ACC112 (cell line): ENCODE measurements around the gene MTRF1L.

Source experiments
- H2AFZ ChIP-seq: fragments of 200-600 bp; sonication (generic); one replicate; pipeline ENCODE4 v1.6.0; 2017; ENCODE audit warnings: antibody characterized with exemption, low read length; ENCODE audit not compliant: unreplicated experiment
- H3K27ac ChIP-seq: fragments of 200-600 bp; sonication (generic); 2 replicates; pipeline ENCODE4 v1.5.1; 2014; ENCODE audit warnings: low read depth, mild to moderate bottlenecking, antibody characterized with exemption, low read length, moderate library complexity
- H3K27me3 ChIP-seq: fragments of 200-600 bp; sonication (generic); 2 replicates; pipeline ENCODE4 v1.6.1; 2014; ENCODE audit warnings: mild to moderate bottlenecking, antibody characterized with exemption, low read length, moderate library complexity, mixed read lengths; ENCODE audit not compliant: insufficient read depth
- H3K36me3 ChIP-seq: fragments of 200-600 bp; sonication (generic); 2 replicates; pipeline ENCODE4 v1.6.1; 2016; ENCODE audit warnings: mild to moderate bottlenecking, antibody characterized with exemption, low read length, moderate library complexity, mixed read lengths; ENCODE audit not compliant: insufficient read depth
- H3K4me1 ChIP-seq: fragments of 200-600 bp; sonication (generic); one replicate; pipeline ENCODE4 v1.6.1; 2016; ENCODE audit warnings: low read length, mixed read lengths; ENCODE audit not compliant: insufficient read depth, unreplicated experiment, control insufficient read depth
- H3K4me3 ChIP-seq: fragments of 200-600 bp; sonication (generic); 2 replicates; pipeline ENCODE4 v1.5.1; 2014; ENCODE audit warnings: mild to moderate bottlenecking, low read depth, low read length
- H3K79me2 ChIP-seq: fragments of 200-600 bp; sonication (generic); one replicate; pipeline ENCODE4 v1.6.0; 2016; ENCODE audit warnings: low read length; ENCODE audit not compliant: control insufficient read depth, unreplicated experiment, insufficient read depth

Gene MTRF1L

GRCh38 chr6:152983637-152984512 is 18.6 kb downstream of the MTRF1L start:
- Histone ChIP-seq H3K27me3 (no peaks in the 10 kb centered on the region), H3K79me2 (peaks cover 74% of the 10 kb centered on the region), H2AFZ (peak overlapping the region; percentile 85), H3K4me1 (peaks cover 28% of the 10 kb centered on the region), H3K36me3 (no peaks in the 10 kb centered on the region; the same call in 1 of the 2 replicates), H3K4me3 (peak overlapping the region; percentile 98), H3K27ac (peak overlapping the region; percentile 89)

- H3K27ac ChIP-seq, result peak within 1 kb of the TSS; percentile 89
- no peaks in the 10 kb centered on the region for H3K27me3 ChIP-seq
- H3K4me3 ChIP-seq, result peak within 1 kb of the TSS; percentile 98
- H3K79me2 ChIP-seq, result peaks cover 81% of the 10 kb centered on the region
- H2AFZ ChIP-seq, result peak within 1 kb of the TSS; percentile 85
- peaks cover 33% of the 10 kb centered on the region for H3K4me1 ChIP-seq
- H3K36me3 ChIP-seq, result no peaks in the 10 kb centered on the region; the same call in 1 of the 2 replicates
These were observed 19.4 kb downstream of the MTRF1L start, which contains the start of gene FBXO5 for GRCh38 chr6:152982904-152983636. Gene FBXO5, minus strand, starts transcription at chr6:152983041. Its CDS starts 82 bp downstream, at chr6:152982959.

GRCh38 chr6:152981989-152982903 is 20.3 kb downstream of the MTRF1L start:
- Histone ChIP-seq H3K27ac (peak overlapping the region; percentile 42), H3K4me1 (peaks cover 42% of the 10 kb centered on the region), H3K79me2 (peaks cover 89% of the 10 kb centered on the region), H2AFZ (no peak overlapping the region), H3K36me3 (no peaks in the 10 kb centered on the region; the same call in 1 of the 2 replicates), H3K4me3 (peak overlapping the region; percentile 98), H3K27me3 (no peaks in the 10 kb centered on the region)

GRCh38 chr6:152981219-152981618 is 21.3 kb downstream of the MTRF1L start:
- Histone ChIP-seq H3K27ac (0 out of 2 replicates have a peak overlapping the region, but pooled peaks have one; percentile 67), H2AFZ (no peak overlapping the region), H3K36me3 (peaks cover 8% of the 10 kb centered on the region; the same call in 1 of the 2 replicates), H3K27me3 (no peaks in the 10 kb centered on the region), H3K4me1 (peaks cover 46% of the 10 kb centered on the region), H3K79me2 (peaks cover 91% of the 10 kb centered on the region), H3K4me3 (peak overlapping the region; percentile 98)

- H3K27me3 ChIP-seq, result no peaks in the 10 kb centered on the region
- peak overlapping the region; percentile 67 for H3K27ac ChIP-seq
- H3K4me1 ChIP-seq, result peaks cover 46% of the 10 kb centered on the region
- H3K36me3 ChIP-seq, result peaks cover 10% of the 10 kb centered on the region; the same call in 1 of the 2 replicates
- no peak overlapping the region for H2AFZ ChIP-seq
- H3K79me2 ChIP-seq, result peaks cover 91% of the 10 kb centered on the region
- peak overlapping the region; percentile 98 for H3K4me3 ChIP-seq
These were observed 21.9 kb downstream of the MTRF1L start for GRCh38 chr6:152980656-152981055.

GRCh38 chr6:152979116-152979515 is 23.4 kb downstream of the MTRF1L start:
- Histone ChIP-seq H3K4me3 (peak overlapping the region; percentile 98), H2AFZ (no peak overlapping the region), H3K4me1 (peaks cover 50% of the 10 kb centered on the region), H3K27ac (peak overlapping the region; percentile 67), H3K27me3 (no peaks in the 10 kb centered on the region), H3K36me3 (peaks cover 25% of the 10 kb centered on the region), H3K79me2 (peaks cover 91% of the 10 kb centered on the region)

- Histone ChIP-seq H3K4me1 (peaks cover 50% of the 10 kb centered on the region), H3K27me3 (no peaks in the 10 kb centered on the region), H3K79me2 (peaks cover 96% of the 10 kb centered on the region), H3K4me3 (peak overlapping the region; percentile 31; the same call in 1 of the 2 replicates), H3K27ac (peak overlapping the region; percentile 67), H2AFZ (no peak overlapping the region), H3K36me3 (peaks cover 33% of the 10 kb centered on the region)
These were observed 24.5 kb downstream of the MTRF1L start for GRCh38 chr6:152978058-152978457.

- Histone ChIP-seq H3K27ac (peak overlapping the region; percentile 28), H3K79me2 (peaks cover 93% of the 10 kb centered on the region), H3K4me3 (peak overlapping the region; percentile 31), H3K36me3 (peaks cover 38% of the 10 kb centered on the region), H2AFZ (no peak overlapping the region), H3K27me3 (no peaks in the 10 kb centered on the region), H3K4me1 (peaks cover 50% of the 10 kb centered on the region)
These were observed 25.0 kb downstream of the MTRF1L start for GRCh38 chr6:152977556-152977955.

- H3K4me1 ChIP-seq, result peaks cover 50% of the 10 kb centered on the region
- no peaks in the 10 kb centered on the region for H3K27me3 ChIP-seq
- H3K36me3 ChIP-seq, result peaks cover 46% of the 10 kb centered on the region
- no peak overlapping the region for H2AFZ ChIP-seq
- no peak overlapping the region for H3K27ac ChIP-seq
- H3K79me2 ChIP-seq, result peaks cover 85% of the 10 kb centered on the region
- no peak overlapping the region for H3K4me3 ChIP-seq
These were observed 25.8 kb downstream of the MTRF1L start for GRCh38 chr6:152976749-152977148.
